ENCODE measurements around the gene TEC. TPM values are rescaled to one million over a fixed set of nuclear protein-coding genes. Genes with fewer than 3 reads are reported as not detected.

The TEC gene
- total and polyA plus RNA-seq, 2 experiments from 2014 or later: not detected

- Histone ChIP-seq H3K9ac (no peak overlapping the region), H3K9me2 (ENCODE audit: insufficient read depth) (no peaks in the 10 kb centered on the region), H3K9me3 (ENCODE audit: low read depth) (no peaks in the 10 kb centered on the region), H3K4me1 (ENCODE audit: insufficient read depth) (no peaks in the 10 kb centered on the region), H2AFZ (no peak overlapping the region), H3K27me3 (replicated peaks; ENCODE audit: insufficient read depth) (no peaks in the 10 kb centered on the region; the same call in 1 of the 2 replicates), H3K4me3 (no peak overlapping the region), H3K27ac (no peak overlapping the region), H3K79me2 (ENCODE audit: insufficient read depth) (no peaks in the 10 kb centered on the region), H3F3A (ENCODE audit: insufficient read depth) (no peaks in the 10 kb centered on the region), H3K4me2 (ENCODE audit: unreplicated experiment) (no peak overlapping the region), H4K20me1 (ENCODE audit: insufficient read depth) (no peaks in the 10 kb centered on the region), H3K36me3 (ENCODE audit: low read depth) (no peaks in the 10 kb centered on the region)
- TF ChIP-seq EZH2phosphoT487 (IDR thresholded peaks at IDR 0.05; ENCODE audit: insufficient read depth, low read depth): no peak
- TF ChIP-seq EZH2 (IDR thresholded peaks at IDR 0.05; ENCODE audit: insufficient read depth, poor library complexity, severe bottlenecking): no peak
- in situ Hi-C loops (cut with MboI): no loop called here
- 75 to 77% methylated on average over 3 of the region's 3 CpGs for WGBS, 2 experiments (ENCODE audit: low coverage in 1 of 2, low lambda C conversion rate in 2 of 2, missing lambda C conversion rate in 2 of 2)
- DNase-seq: no peak
Measured at GRCh38 chr4:48184882-48185281, 84.8 kb downstream of the TEC start.

GRCh38 chr4:48180234-48180633, 89.4 kb downstream of the TEC start:
- H3K4me3 ChIP-seq: no peak overlapping the region
- TF ChIP-seq EZH2phosphoT487 (IDR thresholded peaks at IDR 0.05; ENCODE audit: insufficient read depth, low read depth) (no peak), EZH2 (IDR thresholded peaks at IDR 0.05; ENCODE audit: insufficient read depth, poor library complexity, severe bottlenecking) (no peak)
- H2AFZ ChIP-seq: no peak overlapping the region
- no peaks in the 10 kb centered on the region; the same call in 1 of the 2 replicates for H3K27me3 ChIP-seq (replicated peaks; ENCODE audit: insufficient read depth)
- no peaks in the 10 kb centered on the region for H4K20me1 ChIP-seq (ENCODE audit: insufficient read depth)
- DNase-seq: no peak
- H3K4me2 ChIP-seq (ENCODE audit: unreplicated experiment): no peak overlapping the region
- H3K9me3 ChIP-seq (ENCODE audit: low read depth): no peaks in the 10 kb centered on the region
- no peaks in the 10 kb centered on the region for H3F3A ChIP-seq (ENCODE audit: insufficient read depth)
- no peaks in the 10 kb centered on the region for H3K36me3 ChIP-seq (ENCODE audit: low read depth)
- no peak overlapping the region for H3K27ac ChIP-seq
- H3K4me1 ChIP-seq (ENCODE audit: insufficient read depth): no peaks in the 10 kb centered on the region
- H3K9ac ChIP-seq: no peak overlapping the region
- H3K79me2 ChIP-seq (ENCODE audit: insufficient read depth): no peaks in the 10 kb centered on the region
- no peaks in the 10 kb centered on the region for H3K9me2 ChIP-seq (ENCODE audit: insufficient read depth)
- in situ Hi-C loops (cut with MboI): no loop called here

GRCh38 chr4:48178931-48179330, 90.7 kb downstream of the TEC start:
- Histone ChIP-seq H3F3A (ENCODE audit: insufficient read depth) (no peaks in the 10 kb centered on the region), H3K36me3 (ENCODE audit: low read depth) (no peaks in the 10 kb centered on the region), H3K4me3 (no peak overlapping the region), H3K9ac (no peak overlapping the region), H4K20me1 (ENCODE audit: insufficient read depth) (no peaks in the 10 kb centered on the region), H2AFZ (no peak overlapping the region), H3K4me1 (ENCODE audit: insufficient read depth) (no peaks in the 10 kb centered on the region), H3K79me2 (ENCODE audit: insufficient read depth) (no peaks in the 10 kb centered on the region), H3K27ac (no peak overlapping the region), H3K9me2 (ENCODE audit: insufficient read depth) (no peaks in the 10 kb centered on the region), H3K9me3 (ENCODE audit: low read depth) (no peaks in the 10 kb centered on the region), H3K4me2 (ENCODE audit: unreplicated experiment) (no peak overlapping the region), H3K27me3 (replicated peaks; ENCODE audit: insufficient read depth) (no peaks in the 10 kb centered on the region; the same call in 1 of the 2 replicates)
- in situ Hi-C loops (cut with MboI): no loop called here
- TF ChIP-seq EZH2 (IDR thresholded peaks at IDR 0.05; ENCODE audit: insufficient read depth, poor library complexity, severe bottlenecking): no peak
- no peak for TF ChIP-seq EZH2phosphoT487 (IDR thresholded peaks at IDR 0.05; ENCODE audit: insufficient read depth, low read depth)
- DNase-seq: no peak
- WGBS, 2 experiments (ENCODE audit: low coverage in 1 of 2, low lambda C conversion rate in 2 of 2, missing lambda C conversion rate in 2 of 2): 69 to 74% methylated on average over 4 of the region's 4 CpGs

GRCh38 chr4:48175806-48176205, 93.8 kb downstream of the TEC start:
- H3K27me3 ChIP-seq (replicated peaks; ENCODE audit: insufficient read depth): no peaks in the 10 kb centered on the region
- DNase-seq: no peak
- H3K4me1 ChIP-seq (ENCODE audit: insufficient read depth): no peaks in the 10 kb centered on the region
- no peaks in the 10 kb centered on the region for H3K79me2 ChIP-seq (ENCODE audit: insufficient read depth)
- H4K20me1 ChIP-seq (ENCODE audit: insufficient read depth): no peaks in the 10 kb centered on the region
- no peaks in the 10 kb centered on the region for H3K9me3 ChIP-seq (ENCODE audit: low read depth)
- no peak overlapping the region for H3K4me3 ChIP-seq
- H3K36me3 ChIP-seq (ENCODE audit: low read depth): no peaks in the 10 kb centered on the region
- no peak overlapping the region for H2AFZ ChIP-seq
- TF ChIP-seq EZH2phosphoT487 (IDR thresholded peaks at IDR 0.05; ENCODE audit: insufficient read depth, low read depth) (no peak), EZH2 (IDR thresholded peaks at IDR 0.05; ENCODE audit: insufficient read depth, poor library complexity, severe bottlenecking) (no peak)
- no peak overlapping the region for H3K9ac ChIP-seq
- H3K9me2 ChIP-seq (ENCODE audit: insufficient read depth): no peaks in the 10 kb centered on the region
- no peaks in the 10 kb centered on the region for H3F3A ChIP-seq (ENCODE audit: insufficient read depth)
- in situ Hi-C loops (cut with MboI): no loop called here
- H3K4me2 ChIP-seq (ENCODE audit: unreplicated experiment): no peak overlapping the region
- no peak overlapping the region for H3K27ac ChIP-seq

- Histone ChIP-seq H3K4me3 (no peak overlapping the region), H3K9me2 (ENCODE audit: insufficient read depth) (no peaks in the 10 kb centered on the region), H2AFZ (no peak overlapping the region), H3K27ac (no peak overlapping the region), H3K9ac (no peak overlapping the region), H3F3A (ENCODE audit: insufficient read depth) (no peaks in the 10 kb centered on the region), H3K27me3 (replicated peaks; ENCODE audit: insufficient read depth) (no peaks in the 10 kb centered on the region), H3K9me3 (ENCODE audit: low read depth) (no peaks in the 10 kb centered on the region), H4K20me1 (ENCODE audit: insufficient read depth) (no peaks in the 10 kb centered on the region), H3K4me2 (ENCODE audit: unreplicated experiment) (no peak overlapping the region), H3K36me3 (ENCODE audit: low read depth) (no peaks in the 10 kb centered on the region), H3K4me1 (ENCODE audit: insufficient read depth) (no peaks in the 10 kb centered on the region), H3K79me2 (ENCODE audit: insufficient read depth) (no peaks in the 10 kb centered on the region)
- in situ Hi-C loops (cut with MboI): no loop called here
- TF ChIP-seq EZH2phosphoT487 (IDR thresholded peaks at IDR 0.05; ENCODE audit: insufficient read depth, low read depth) (no peak), EZH2 (IDR thresholded peaks at IDR 0.05; ENCODE audit: insufficient read depth, poor library complexity, severe bottlenecking) (no peak)
- WGBS, 2 experiments (ENCODE audit: low coverage in 1 of 2, low lambda C conversion rate in 2 of 2, missing lambda C conversion rate in 2 of 2): 83 to 84% methylated on average over 7 of the region's 7 CpGs
- DNase-seq: no peak
Measured at GRCh38 chr4:48175328-48175727, 94.3 kb downstream of the TEC start.
